ENCODE measurements around the gene TTBK1. TPM values are rescaled to one million over a fixed set of nuclear protein-coding genes. Genes with fewer than 3 reads are reported as not detected.

The TTBK1 gene
- polyA plus RNA-seq, 1 of the 3 experiments (the other 2 are of a cell fraction), result 0.94 TPM

- POLR2A ChIA-PET, result interaction anchor here (0.6 kb wide), 1 partner anchor 31 kb away, joined by 3 read pairs; no protein-coding TSS in a partner anchor
Measured at GRCh38 chr6:43215066-43215465, 28.2 kb upstream of the TTBK1 start.

More at GRCh38 chr6:43215066-43215465, 28.2 kb upstream of the TTBK1 start:
- DNase-seq, result no peak
- Histone ChIP-seq H3F3A (replicated peaks; ENCODE audit: insufficient read depth) (peaks cover 2% of the 10 kb centered on the region), H3K27ac (ENCODE audit: low read depth in 2 of 2, low read length in 1 of 2) (no peak overlapping the region), H3K36me3 (replicated peaks in 1 of 2; ENCODE audit: control insufficient read depth in 1 of 2, insufficient read depth in 2 of 2, low read length in 1 of 2) (peaks cover 12 to 39% of the 10 kb centered on the region in 2 experiments), H3K27me3 (ENCODE audit: insufficient read depth) (no peaks in the 10 kb centered on the region), H2AFZ (ENCODE audit: low read depth) (no peak overlapping the region), H3K4me3 (ENCODE audit: low read depth in 2 of 2, low read length in 1 of 2) (no peak overlapping the region), H3K79me2 (ENCODE audit: insufficient read depth) (no peaks in the 10 kb centered on the region), H3K9me2 (no peaks in the 10 kb centered on the region), H4K20me1 (ENCODE audit: insufficient read depth) (no peaks in the 10 kb centered on the region), H3K9me3 (no peaks in the 10 kb centered on the region), H3K4me1 (ENCODE audit: control insufficient read depth in 1 of 2, insufficient read depth in 2 of 2, low read depth in 1 of 2, low read length in 1 of 2) (no peaks in the 10 kb centered on the region), H3K9ac (no peak overlapping the region), H3K4me2 (no peak overlapping the region)
- 100% methylated on average over 3 of the region's 8 CpGs for WGBS (ENCODE audit: low lambda C conversion rate)
- TF ChIP-seq GATA2 (CRISPR knock-in tag; IDR thresholded peaks at IDR 0.05) (no peak), RCOR1 (IDR thresholded peaks at IDR 0.05; ENCODE audit: low read length) (no peak), CTCF (IDR thresholded peaks at IDR 0.05) (no peak), NFIC (IDR thresholded peaks at IDR 0.05; ENCODE audit: borderline replicate concordance) (no peak), ELF1 (IDR thresholded peaks at IDR 0.05) (no peak), TCF12 (IDR thresholded peaks at IDR 0.05) (no peak), NRF1 (IDR thresholded peaks at IDR 0.05; ENCODE audit: low read depth, low read length) (no peak), FOSL2 (IDR thresholded peaks at IDR 0.05; ENCODE audit: borderline replicate concordance, low read depth) (no peak), USF1 (IDR thresholded peaks at IDR 0.05; ENCODE audit: borderline replicate concordance, low read depth) (no peak), ZBTB33 (IDR thresholded peaks at IDR 0.05; ENCODE audit: borderline replicate concordance, low read depth) (no peak), EP300 (IDR thresholded peaks at IDR 0.05; ENCODE audit: borderline replicate concordance in 1 of 2, low read depth in 1 of 2, low read length in 1 of 2) (no peak), CHD2 (IDR thresholded peaks at IDR 0.05; ENCODE audit: low read length, partially characterized antibody) (no peak), IRF3 (IDR thresholded peaks at IDR 0.05; ENCODE audit: low read depth, low read length) (no peak), MXI1 (IDR thresholded peaks at IDR 0.05; ENCODE audit: low read depth, low read length) (no peak), MEF2A (IDR thresholded peaks at IDR 0.05; ENCODE audit: borderline replicate concordance, low read depth) (no peak)
- CTCF ChIA-PET, result no interaction called here
